Endothelial cell (in vitro differentiated cells): ENCODE results near the gene RAB35. TPM values are rescaled to one million over a fixed set of nuclear protein-coding genes. Genes with fewer than 3 reads are reported as not detected.

Experiments
- DNase-seq: peaks from one replicate; pipeline ENCODE4 v3.0.0; 2021; ENCODE audit warnings: low spot score
- H3K27ac Mint-ChIP-seq: one replicate; pipeline ENCODE4 v1.8.0; 2021; ENCODE audit warnings: mixed read lengths, inconsistent platforms; ENCODE audit not compliant: unreplicated experiment
- H3K27me3 Mint-ChIP-seq: one replicate; pipeline ENCODE4 v1.8.0; 2021; ENCODE audit warnings: mild to moderate bottlenecking, moderate library complexity, mixed read lengths, inconsistent platforms; ENCODE audit not compliant: unreplicated experiment
- H3K36me3 Mint-ChIP-seq: one replicate; pipeline ENCODE4 v1.8.0; 2021; ENCODE audit warnings: mild to moderate bottlenecking, low read depth, mixed read lengths, inconsistent platforms; ENCODE audit not compliant: unreplicated experiment
- H3K4me1 Mint-ChIP-seq: one replicate; pipeline ENCODE4 v1.8.0; 2021; ENCODE audit warnings: mild to moderate bottlenecking, mixed read lengths, inconsistent platforms; ENCODE audit not compliant: unreplicated experiment
- H3K4me3 Mint-ChIP-seq: one replicate; pipeline ENCODE4 v1.8.0; 2021; ENCODE audit warnings: mild to moderate bottlenecking, mixed read lengths, inconsistent platforms; ENCODE audit not compliant: unreplicated experiment
- H3K9me3 Mint-ChIP-seq: one replicate; pipeline ENCODE4 v1.8.0; 2021; ENCODE audit warnings: mixed read lengths, inconsistent platforms; ENCODE audit not compliant: unreplicated experiment
- CTCF ChIP-seq: fragments of 200-600 bp; sonication (generic); IDR thresholded peaks from one replicate; pipeline ENCODE4 v1.5.0; 2021; ENCODE audit warnings: antibody characterized with exemption; ENCODE audit not compliant: unreplicated experiment
- total RNA-seq: library from RNA; stranded (reverse); fragmentation: NEBNext Ultra II Directional; extraction: Animal tissue kit (Norgen Biotek cat#: 25700); gene quantifications from one replicate; pipeline ENCODE4 v1.2.1, GENCODE V29; 2021; ENCODE audit not compliant: unreplicated experiment

Gene RAB35
- total RNA-seq, 1 donor from 2014 or later: 76.4 TPM

- DNase-seq: no peak
- Mint-ChIP-seq H3K27me3 (no peaks in the 10 kb centered on the region), H3K27ac (no peak overlapping the region), H3K4me3 (peak overlapping the region; percentile 77), H3K9me3 (no peaks in the 10 kb centered on the region), H3K4me1 (no peaks in the 10 kb centered on the region), H3K36me3 (peaks cover 23% of the 10 kb centered on the region)
- TF ChIP-seq CTCF: no peak
Measured at GRCh38 chr12:120148011-120148410, 31.5 kb upstream of the RAB35 start.

DNA sequence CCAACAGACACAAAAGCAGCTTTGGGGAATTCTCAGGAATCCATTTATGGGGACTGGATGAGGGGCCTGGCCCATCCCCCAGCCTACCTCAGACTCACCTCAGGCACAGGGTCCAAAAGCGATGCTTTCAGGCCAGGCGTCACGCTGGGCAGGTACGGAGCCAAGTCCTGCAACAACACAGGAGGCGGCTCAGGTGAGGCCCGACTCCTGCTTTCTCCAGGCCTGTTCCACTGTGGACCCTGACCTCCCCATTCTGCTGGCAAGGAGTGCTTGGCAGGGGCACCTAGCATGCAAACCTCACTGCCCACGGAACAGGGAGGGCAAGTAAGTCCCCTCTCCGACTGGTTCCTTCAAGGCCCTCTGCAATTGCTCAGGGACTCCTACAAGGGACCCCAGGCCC, 28.6 kb upstream of the RAB35 start:
- DNase-seq: no peak
- peaks cover 2% of the 10 kb centered on the region for H3K27me3 Mint-ChIP-seq
- no peak for TF ChIP-seq CTCF
- H3K4me3 Mint-ChIP-seq: no peak overlapping the region
- H3K9me3 Mint-ChIP-seq: no peaks in the 10 kb centered on the region
- no peak overlapping the region for H3K27ac Mint-ChIP-seq
- no peaks in the 10 kb centered on the region for H3K4me1 Mint-ChIP-seq
- peaks cover 41% of the 10 kb centered on the region for H3K36me3 Mint-ChIP-seq

DNA sequence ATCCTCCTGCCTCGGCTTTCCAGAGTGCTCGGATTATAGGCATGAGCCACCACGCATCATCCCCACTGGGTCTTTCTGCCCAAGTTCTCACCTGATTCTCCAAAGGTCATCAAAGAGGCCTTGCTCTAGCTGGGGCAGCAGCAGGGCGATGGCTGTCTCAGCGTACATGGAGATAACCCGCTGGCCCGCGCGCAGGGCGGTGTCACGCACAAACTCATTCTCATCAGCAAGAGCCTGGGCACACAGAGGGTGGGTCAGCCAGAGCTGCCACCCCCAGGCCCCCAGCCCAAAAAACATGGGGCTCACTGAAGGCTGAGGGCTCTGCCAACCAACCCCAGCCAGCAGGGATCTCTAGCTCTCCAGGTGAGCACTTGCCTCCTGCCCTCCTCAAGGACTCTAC, 27.7 kb upstream of the RAB35 start:
- TF ChIP-seq CTCF: no peak
- Mint-ChIP-seq H3K4me3 (no peak overlapping the region), H3K9me3 (no peaks in the 10 kb centered on the region), H3K27ac (no peak overlapping the region), H3K36me3 (peaks cover 48% of the 10 kb centered on the region), H3K27me3 (peaks cover 2% of the 10 kb centered on the region), H3K4me1 (no peaks in the 10 kb centered on the region)
- no peak for DNase-seq

DNA sequence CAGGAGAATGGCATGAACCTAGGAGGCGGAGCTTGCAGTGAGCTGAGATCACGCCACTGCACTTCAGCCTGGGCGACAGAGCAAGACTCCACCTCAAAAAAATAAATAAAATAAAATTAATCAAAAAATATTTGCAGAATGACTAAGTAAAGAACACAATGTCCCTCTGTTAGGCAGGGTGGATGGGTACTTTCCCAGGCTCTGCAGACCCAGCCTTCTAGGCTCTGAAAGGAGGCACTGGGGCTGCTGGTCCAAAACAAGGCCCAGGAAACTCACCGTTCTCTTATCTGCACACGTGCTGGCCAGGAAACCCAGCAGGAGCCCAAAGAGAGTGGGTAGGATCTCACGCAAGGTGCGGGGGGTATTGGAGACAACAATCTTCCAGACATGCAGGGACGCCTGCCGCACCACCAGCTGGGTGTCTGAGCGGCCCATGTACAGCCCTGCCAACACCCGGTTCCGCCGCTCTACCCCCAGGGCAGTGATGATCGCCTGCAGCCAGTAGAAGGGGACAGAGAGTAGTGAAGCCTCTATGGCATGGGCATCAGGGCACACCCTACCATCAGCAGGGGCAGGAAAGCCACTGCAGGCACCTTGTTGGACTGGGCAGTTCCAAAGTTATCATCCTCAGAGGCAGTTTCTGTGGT, 25.8 kb upstream of the RAB35 start:
- Mint-ChIP-seq H3K27ac (no peak overlapping the region), H3K4me3 (no peak overlapping the region), H3K27me3 (peaks cover 2% of the 10 kb centered on the region), H3K9me3 (no peaks in the 10 kb centered on the region), H3K36me3 (peaks cover 47% of the 10 kb centered on the region), H3K4me1 (no peaks in the 10 kb centered on the region)
- no peak for DNase-seq
- TF ChIP-seq CTCF: no peak

DNA sequence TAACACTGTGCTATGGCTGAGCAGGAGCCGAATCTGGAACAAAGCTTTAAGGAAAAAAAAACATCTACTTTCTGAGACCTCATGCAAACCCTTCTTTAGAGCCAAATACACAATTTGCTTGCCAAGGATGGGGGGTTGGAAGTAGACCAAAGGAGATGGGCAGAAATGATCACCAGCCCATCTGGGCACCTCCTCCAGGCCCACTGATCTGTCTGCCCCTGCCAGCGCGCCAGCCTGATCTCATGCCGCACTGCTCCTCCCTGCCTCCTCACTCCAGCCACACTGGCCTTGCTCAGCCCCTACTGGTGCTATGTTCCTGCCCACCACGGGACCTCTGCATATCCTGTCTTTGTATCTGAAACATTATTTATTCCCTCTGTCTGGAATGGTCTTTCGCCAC, 24.8 kb upstream of the RAB35 start:
- no peaks in the 10 kb centered on the region for H3K4me1 Mint-ChIP-seq
- no peaks in the 10 kb centered on the region for H3K9me3 Mint-ChIP-seq
- H3K27me3 Mint-ChIP-seq: peaks cover 2% of the 10 kb centered on the region
- DNase-seq: no peak
- no peak for TF ChIP-seq CTCF
- no peak overlapping the region for H3K27ac Mint-ChIP-seq
- H3K4me3 Mint-ChIP-seq: peak overlapping the region; percentile 54
- peaks cover 41% of the 10 kb centered on the region for H3K36me3 Mint-ChIP-seq
